ENCODE data around the gene PKNOX2.

The PKNOX2 gene

GRCh38 chr11:125239585-125240560, 75.3 kb downstream of the PKNOX2 start:
- no peak for DNase-seq

DNA sequence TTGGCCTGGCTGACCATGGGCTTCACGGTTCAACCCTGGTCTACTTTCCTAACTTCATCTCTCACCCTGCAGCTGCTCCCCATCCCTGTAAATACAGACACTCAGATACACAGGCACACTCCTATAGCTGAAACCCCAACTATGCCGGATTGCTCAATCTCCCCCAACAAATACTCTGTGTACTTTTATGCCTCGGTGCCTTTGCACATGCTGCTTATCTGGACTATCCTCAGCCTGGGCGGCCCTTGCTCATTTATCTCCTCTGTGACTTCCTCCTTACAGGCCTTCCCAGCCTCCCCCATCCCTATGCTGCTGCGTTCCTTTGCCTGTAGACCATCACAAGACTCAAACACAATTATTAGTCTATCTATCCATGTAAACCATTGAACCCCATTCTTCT, 76.6 kb downstream of the PKNOX2 start:
- no peak for DNase-seq

DNA sequence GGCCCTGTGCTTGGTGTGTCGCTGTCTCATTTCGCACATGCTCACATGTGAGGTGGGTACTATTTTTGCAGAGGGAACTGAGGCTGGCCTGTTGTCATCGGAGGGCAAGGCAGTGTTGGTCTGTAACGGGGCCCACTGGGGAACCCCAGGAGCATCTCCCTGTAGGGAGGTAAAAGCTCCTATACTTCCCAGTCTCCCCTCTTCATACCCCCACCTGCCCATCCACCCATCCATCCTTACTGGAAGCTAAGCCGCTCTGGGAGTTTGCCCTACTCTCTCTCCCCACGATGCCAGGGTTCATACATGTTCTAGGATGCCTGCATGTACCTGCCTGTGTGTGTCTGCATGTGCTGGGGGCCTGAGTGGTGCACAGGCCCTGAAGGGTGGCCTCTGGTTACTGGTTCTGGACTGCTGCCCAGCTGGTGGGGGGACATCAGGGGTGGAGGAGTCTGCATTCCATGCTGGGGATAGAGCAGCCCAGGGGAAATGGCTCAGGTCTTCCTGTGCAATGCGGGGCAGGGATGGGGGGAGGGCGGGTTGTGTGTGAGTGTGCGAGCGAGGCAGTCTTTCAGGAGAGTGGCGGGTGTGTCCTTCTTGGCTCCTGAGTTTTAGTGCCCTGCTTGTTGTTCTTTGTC, 77.7 kb downstream of the PKNOX2 start:
- no peak for DNase-seq

DNA sequence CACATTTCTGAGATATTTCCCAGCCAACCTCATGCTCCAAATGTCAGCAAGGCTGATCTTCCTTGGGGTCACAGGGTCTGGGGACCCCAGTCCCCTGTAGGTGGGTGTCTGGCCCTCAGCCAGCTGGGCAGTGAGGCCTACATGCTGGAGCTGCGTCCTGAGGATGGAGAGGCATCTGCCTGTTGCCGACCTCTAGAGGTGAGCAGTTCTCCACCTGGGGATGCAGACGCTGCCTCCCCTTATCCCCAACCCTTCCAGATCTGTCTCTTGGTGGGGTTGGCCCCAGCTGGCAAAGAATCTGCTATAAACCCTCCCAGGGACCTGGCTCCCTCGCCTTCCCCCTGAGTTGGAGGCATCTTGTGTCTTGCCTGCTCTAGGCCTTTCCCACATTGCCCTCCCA, 79.6 kb downstream of the PKNOX2 start:
- DNase-seq: no peak

GRCh38 chr11:125245299-125245698, 80.7 kb downstream of the PKNOX2 start:
- DNase-seq: no peak

DNA sequence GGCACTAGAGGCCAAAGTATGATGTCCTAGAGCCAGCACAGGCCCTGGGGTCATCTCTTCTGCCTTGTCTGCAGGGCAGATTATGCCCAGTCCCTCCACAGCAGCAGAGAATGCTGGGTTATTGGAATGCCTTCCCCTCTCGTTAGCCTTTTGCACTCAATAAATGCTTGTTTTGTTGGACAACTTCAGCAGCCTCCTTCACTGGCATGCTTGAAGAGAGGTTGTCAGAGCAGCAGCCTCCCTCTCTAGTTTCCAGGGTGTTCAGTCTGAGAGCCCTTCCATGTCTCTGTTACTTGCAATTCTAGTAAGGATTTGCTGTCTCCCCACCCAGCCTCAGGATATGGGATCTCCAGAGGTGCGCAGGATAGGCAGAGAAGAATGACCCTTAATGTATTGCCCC, 82.9 kb downstream of the PKNOX2 start:
- no peak for DNase-seq

- DNase-seq: no peak
These were observed 86.0 kb downstream of the PKNOX2 start for GRCh38 chr11:125250318-125251213.

DNA sequence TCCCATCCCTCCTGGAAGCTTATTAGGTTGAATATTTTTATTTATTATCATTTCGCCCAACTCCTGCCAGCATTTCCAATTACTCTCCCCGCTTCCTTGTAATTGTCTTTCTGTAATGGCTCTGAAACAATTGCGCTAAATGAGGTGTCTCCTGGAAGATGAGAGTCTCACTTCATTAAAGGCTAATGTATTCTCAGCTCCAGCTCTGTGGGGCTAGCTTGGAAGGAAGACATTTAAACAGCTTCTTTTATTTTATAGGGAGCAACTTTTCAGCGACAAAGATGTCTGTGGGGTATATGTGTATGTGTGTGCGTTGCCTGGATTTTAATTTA, 86.6 kb downstream of the PKNOX2 start:
- DNase-seq: no peak

- DNase-seq: no peak
These were observed 87.4 kb downstream of the PKNOX2 start for GRCh38 chr11:125251956-125252355.

GRCh38 chr11:125253289-125253688, 88.7 kb downstream of the PKNOX2 start:
- DNase-seq: no peak

- no peak for DNase-seq
These were observed 89.4 kb downstream of the PKNOX2 start for GRCh38 chr11:125253795-125254525.

GRCh38 chr11:125256541-125257189, 92.1 kb downstream of the PKNOX2 start:
- DNase-seq: no peak

GRCh38 chr11:125257190-125257579, 92.6 kb downstream of the PKNOX2 start:
- DNase-seq: no peak

- no peak for DNase-seq
These were observed 93.2 kb downstream of the PKNOX2 start for GRCh38 chr11:125257751-125258150.

DNA sequence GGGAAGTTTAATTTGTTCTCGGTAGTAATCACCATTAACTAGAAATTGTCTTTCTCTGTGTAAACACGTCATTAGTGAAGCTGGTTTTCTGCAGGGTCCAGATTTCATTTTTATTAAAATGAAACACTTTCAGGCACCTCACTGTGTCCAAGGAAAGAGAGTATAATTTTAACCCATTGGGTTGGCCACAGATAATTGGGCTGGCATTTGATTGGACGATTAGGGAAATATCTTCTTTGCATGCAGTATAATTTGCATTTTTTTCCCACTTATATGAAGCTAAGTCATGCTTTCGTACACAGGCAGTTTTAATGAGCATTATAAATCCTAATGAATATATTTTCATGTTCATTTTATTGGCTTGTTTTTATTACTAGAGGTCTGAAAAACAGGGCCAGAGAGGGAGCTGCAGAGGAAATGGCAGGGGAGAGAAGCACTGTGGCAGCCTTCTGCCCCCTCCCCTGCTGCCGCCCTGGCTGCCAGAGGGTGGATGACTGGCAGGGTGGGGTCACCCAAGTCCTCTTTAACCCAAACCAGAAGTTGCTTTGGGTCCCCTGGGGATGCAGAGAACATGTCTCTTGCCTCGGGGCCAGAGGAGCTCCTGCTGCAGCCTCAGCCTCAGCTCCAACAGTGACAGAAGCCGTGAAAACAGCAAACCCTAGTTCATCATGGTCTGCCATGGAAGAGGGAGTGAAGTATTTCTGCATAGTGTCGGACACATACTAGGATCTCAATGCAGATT, 93.9 kb downstream of the PKNOX2 start:
- DNase-seq: no peak

- no peak for DNase-seq
These were observed 97.0 kb downstream of the PKNOX2 start for GRCh38 chr11:125261588-125261987.

- DNase-seq: no peak
These were observed 97.8 kb downstream of the PKNOX2 start for GRCh38 chr11:125262194-125262829.

DNA sequence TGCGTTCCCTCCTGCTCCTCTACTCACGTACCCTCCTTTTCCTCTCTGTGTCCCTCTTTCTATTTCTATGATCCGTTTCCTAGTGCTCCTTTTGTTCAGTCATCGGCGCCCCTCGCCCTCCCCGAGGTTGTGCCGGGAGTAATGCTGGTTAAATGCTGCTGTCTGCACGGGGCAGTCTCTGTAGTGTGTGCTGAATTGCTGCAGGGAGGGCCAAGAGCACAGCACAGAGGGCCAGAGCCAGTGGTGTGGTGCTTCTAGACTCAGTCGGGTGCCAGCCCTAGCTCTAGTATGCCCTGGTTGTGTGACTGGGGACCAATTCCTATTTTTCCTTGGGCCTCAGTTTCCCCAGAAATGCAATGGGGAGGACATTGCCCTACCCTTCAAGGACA, 98.3 kb downstream of the PKNOX2 start:
- DNase-seq: no peak

DNA sequence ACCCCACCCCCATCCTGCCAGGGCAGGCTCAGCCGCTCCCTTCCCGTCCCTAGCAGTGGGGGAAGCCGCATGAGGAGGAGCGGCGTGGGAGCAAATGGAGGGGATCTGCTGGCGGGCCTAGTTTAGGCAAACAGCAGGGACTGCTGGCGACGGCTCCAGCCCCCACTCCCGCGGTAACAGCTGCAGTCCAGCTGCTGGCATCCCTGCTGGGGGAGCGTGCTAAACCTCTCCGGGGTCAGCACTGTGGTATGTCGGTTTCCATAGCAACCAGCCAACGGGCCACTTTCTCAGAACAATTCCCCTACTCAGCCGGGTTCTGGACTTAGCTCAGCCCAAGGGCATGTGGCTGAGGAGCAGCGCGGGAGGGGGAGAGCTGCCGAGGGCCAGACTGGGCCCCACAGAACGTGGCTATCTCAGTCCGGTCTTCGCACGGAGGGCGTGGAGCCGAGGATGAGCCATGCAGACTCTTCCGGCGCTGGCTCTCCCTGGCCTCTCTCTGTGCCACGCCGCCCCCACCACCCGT, 98.8 kb downstream of the PKNOX2 start:
- no peak for DNase-seq
